ENCODE results near the gene EIF2B2.

GRCh38 chr14:74963705-74964271 is 38.9 kb upstream of the EIF2B2 start:
- TF ChIP-seq CTCF (IDR thresholded peaks at IDR 0.05) = no peak
- no peak for TF ChIP-seq POLR2A (IDR thresholded peaks at IDR 0.05)

All from adrenal gland (tissue), 5 donors.